Measurements from ENCODE around the gene NSUN3.

DNA sequence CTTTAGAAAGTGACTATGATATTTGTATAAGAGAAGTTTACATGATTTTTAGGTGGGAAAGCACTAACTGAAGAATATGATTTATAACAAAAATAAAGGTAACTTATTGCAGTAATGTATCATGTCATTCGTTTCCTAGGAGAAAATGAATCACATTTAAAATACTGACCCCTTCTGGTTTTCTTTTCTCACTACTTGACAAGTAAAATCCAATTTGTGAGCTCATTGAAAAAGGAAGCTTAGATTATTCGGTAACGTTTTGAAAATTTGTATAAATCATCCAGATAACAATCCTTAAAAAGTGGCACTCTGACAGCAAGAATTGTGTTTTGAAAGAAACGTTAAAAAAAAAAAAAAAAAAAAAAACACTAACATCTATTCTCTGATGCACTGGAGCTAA lies 39.0 kb downstream of the NSUN3 start:
- TF ChIP-seq, protein P1, sequence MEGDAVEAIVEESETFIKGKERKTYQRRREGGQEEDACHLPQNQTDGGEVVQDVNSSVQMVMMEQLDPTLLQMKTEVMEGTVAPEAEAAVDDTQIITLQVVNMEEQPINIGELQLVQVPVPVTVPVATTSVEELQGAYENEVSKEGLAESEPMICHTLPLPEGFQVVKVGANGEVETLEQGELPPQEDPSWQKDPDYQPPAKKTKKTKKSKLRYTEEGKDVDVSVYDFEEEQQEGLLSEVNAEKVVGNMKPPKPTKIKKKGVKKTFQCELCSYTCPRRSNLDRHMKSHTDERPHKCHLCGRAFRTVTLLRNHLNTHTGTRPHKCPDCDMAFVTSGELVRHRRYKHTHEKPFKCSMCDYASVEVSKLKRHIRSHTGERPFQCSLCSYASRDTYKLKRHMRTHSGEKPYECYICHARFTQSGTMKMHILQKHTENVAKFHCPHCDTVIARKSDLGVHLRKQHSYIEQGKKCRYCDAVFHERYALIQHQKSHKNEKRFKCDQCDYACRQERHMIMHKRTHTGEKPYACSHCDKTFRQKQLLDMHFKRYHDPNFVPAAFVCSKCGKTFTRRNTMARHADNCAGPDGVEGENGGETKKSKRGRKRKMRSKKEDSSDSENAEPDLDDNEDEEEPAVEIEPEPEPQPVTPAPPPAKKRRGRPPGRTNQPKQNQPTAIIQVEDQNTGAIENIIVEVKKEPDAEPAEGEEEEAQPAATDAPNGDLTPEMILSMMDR (IDR thresholded peaks at IDR 0.05; ENCODE audit: insufficient read depth, low read length), result no peak
- no peak for TF ChIP-seq POLR2AphosphoS5 (IDR thresholded peaks at IDR 0.05; ENCODE audit: low read depth)
- TF ChIP-seq, protein P2, sequence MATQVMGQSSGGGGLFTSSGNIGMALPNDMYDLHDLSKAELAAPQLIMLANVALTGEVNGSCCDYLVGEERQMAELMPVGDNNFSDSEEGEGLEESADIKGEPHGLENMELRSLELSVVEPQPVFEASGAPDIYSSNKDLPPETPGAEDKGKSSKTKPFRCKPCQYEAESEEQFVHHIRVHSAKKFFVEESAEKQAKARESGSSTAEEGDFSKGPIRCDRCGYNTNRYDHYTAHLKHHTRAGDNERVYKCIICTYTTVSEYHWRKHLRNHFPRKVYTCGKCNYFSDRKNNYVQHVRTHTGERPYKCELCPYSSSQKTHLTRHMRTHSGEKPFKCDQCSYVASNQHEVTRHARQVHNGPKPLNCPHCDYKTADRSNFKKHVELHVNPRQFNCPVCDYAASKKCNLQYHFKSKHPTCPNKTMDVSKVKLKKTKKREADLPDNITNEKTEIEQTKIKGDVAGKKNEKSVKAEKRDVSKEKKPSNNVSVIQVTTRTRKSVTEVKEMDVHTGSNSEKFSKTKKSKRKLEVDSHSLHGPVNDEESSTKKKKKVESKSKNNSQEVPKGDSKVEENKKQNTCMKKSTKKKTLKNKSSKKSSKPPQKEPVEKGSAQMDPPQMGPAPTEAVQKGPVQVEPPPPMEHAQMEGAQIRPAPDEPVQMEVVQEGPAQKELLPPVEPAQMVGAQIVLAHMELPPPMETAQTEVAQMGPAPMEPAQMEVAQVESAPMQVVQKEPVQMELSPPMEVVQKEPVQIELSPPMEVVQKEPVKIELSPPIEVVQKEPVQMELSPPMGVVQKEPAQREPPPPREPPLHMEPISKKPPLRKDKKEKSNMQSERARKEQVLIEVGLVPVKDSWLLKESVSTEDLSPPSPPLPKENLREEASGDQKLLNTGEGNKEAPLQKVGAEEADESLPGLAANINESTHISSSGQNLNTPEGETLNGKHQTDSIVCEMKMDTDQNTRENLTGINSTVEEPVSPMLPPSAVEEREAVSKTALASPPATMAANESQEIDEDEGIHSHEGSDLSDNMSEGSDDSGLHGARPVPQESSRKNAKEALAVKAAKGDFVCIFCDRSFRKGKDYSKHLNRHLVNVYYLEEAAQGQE (IDR thresholded peaks at IDR 0.05; ENCODE audit: insufficient replicate concordance, low read depth), result no peak
